HEK293 (cell line): ENCODE results near the gene SHMT2.

Experiments used
- CTCF ChIA-PET: fragments of 350-600 bp; formaldehyde crosslinking; extraction: SDS; loops from one replicate; lab custom pipeline; 2021; ENCODE audit warnings: antibody characterized with exemption; lab: Yijun Ruan, JAX
- POLR2A ChIA-PET: fragments of 300-600 bp; formaldehyde crosslinking; extraction: SDS; loops from one replicate; lab custom pipeline; 2020; ENCODE audit warnings: antibody characterized with exemption, inconsistent platforms; lab: Yijun Ruan, JAX
- H3K27ac ChIP-seq: fragments of 200-500 bp; sonication (Bioruptor generic); 2 replicates; pipeline ENCODE4 v1.5.1; 2014; ENCODE audit warnings: low read depth, low read length, control low read depth, inconsistent platforms; ENCODE audit errors: extremely low read depth
- H3K36me3 ChIP-seq, 2 experiments: fragments of 200-500 bp in 1 of 2; sonication (Bioruptor generic) in 1 of 2; 1 replicate in 1 of 2; 2 replicates in 1 of 2; pipeline ENCODE4 v1.5.1; 2014 to 2017; ENCODE audit warnings: inconsistent platforms in 2 of 2, low read length in 2 of 2; ENCODE audit not compliant: control insufficient read depth in 2 of 2, insufficient read depth in 1 of 2
- H3K4me1 ChIP-seq: fragments of 200-500 bp; sonication (Bioruptor generic); 2 replicates; pipeline ENCODE4 v1.5.1; 2014; ENCODE audit warnings: mild to moderate bottlenecking, low read length, inconsistent platforms; ENCODE audit not compliant: control insufficient read depth, insufficient read depth
- H3K4me3 ChIP-seq: 2 replicates; pipeline ENCODE4 v1.5.1; 2011; ENCODE audit warnings: low read depth, mild to moderate bottlenecking, control low read depth, low read length, moderate library complexity
- H3K9me3 ChIP-seq: fragments of 200-500 bp; sonication (Bioruptor generic); 2 replicates; pipeline ENCODE4 v1.5.1; 2014; ENCODE audit warnings: low read depth, low read length, inconsistent platforms; ENCODE audit not compliant: control insufficient read depth, insufficient read depth
- KLF1 ChIP-seq: fragments of 450-650 bp; formaldehyde crosslinking; IDR thresholded peaks from 2 replicates; pipeline ENCODE4 v1.5.1; 2016; ENCODE audit warnings: missing biosample characterization, missing genetic modification characterization
- KLF10 ChIP-seq: fragments of 450-650 bp; IDR thresholded peaks from 2 replicates; pipeline ENCODE4 v1.5.1; 2018; ENCODE audit warnings: missing biosample characterization, mild to moderate bottlenecking, missing genetic modification characterization
- KLF16 ChIP-seq: fragments of 450-650 bp; formaldehyde crosslinking; IDR thresholded peaks from 2 replicates; pipeline ENCODE4 v1.5.1; 2017; ENCODE audit warnings: missing biosample characterization, missing genetic modification characterization
- MYNN ChIP-seq: fragments of 450-650 bp; formaldehyde crosslinking; IDR thresholded peaks from 2 replicates; pipeline ENCODE4 v1.5.1; 2016; ENCODE audit warnings: missing biosample characterization, missing genetic modification characterization, borderline replicate concordance
- MZF1 ChIP-seq: fragments of 450-650 bp; formaldehyde crosslinking; IDR thresholded peaks from 2 replicates; pipeline ENCODE4 v1.5.1; 2017; ENCODE audit warnings: missing biosample characterization, missing genetic modification characterization, borderline replicate concordance
- RBAK ChIP-seq: fragments of 450-650 bp; formaldehyde crosslinking; IDR thresholded peaks from 2 replicates; pipeline ENCODE4 v1.5.1; 2016; ENCODE audit warnings: missing biosample characterization, missing genetic modification characterization
- SALL2 ChIP-seq: fragments of 450-650 bp; formaldehyde crosslinking; IDR thresholded peaks from 2 replicates; pipeline ENCODE4 v1.5.0; 2017; ENCODE audit warnings: missing biosample characterization, mild to moderate bottlenecking, missing genetic modification characterization, borderline replicate concordance
- SCRT1 ChIP-seq: fragments of 450-650 bp; formaldehyde crosslinking; IDR thresholded peaks from 2 replicates; pipeline ENCODE4 v1.5.1; 2016; ENCODE audit warnings: missing biosample characterization, missing genetic modification characterization, borderline replicate concordance
- SP3 ChIP-seq: fragments of 450-650 bp; formaldehyde crosslinking; IDR thresholded peaks from 2 replicates; pipeline ENCODE4 v1.5.1; 2016; ENCODE audit warnings: missing biosample characterization, missing genetic modification characterization
- YY1 ChIP-seq: fragments of 450-650 bp; formaldehyde crosslinking; IDR thresholded peaks from 2 replicates; pipeline ENCODE4 v1.5.1; 2018; ENCODE audit warnings: missing biosample characterization, missing genetic modification characterization
- ZBTB21 ChIP-seq: fragments of 450-650 bp; formaldehyde crosslinking; IDR thresholded peaks from 2 replicates; pipeline ENCODE4 v1.5.1; 2017; ENCODE audit warnings: missing biosample characterization, missing genetic modification characterization
- ZFP37 ChIP-seq: fragments of 450-650 bp; formaldehyde crosslinking; IDR thresholded peaks from 2 replicates; pipeline ENCODE4 v1.5.1; 2016; ENCODE audit warnings: missing biosample characterization, missing genetic modification characterization
- ZNF140 ChIP-seq: fragments of 450-650 bp; formaldehyde crosslinking; IDR thresholded peaks from 2 replicates; pipeline ENCODE4 v1.5.1; 2016; ENCODE audit warnings: missing biosample characterization, missing genetic modification characterization
- ZNF157 ChIP-seq: fragments of 450-650 bp; formaldehyde crosslinking; IDR thresholded peaks from 2 replicates; pipeline ENCODE4 v1.5.1; 2016; ENCODE audit warnings: missing biosample characterization, missing genetic modification characterization
- ZNF302 ChIP-seq: fragments of 450-650 bp; formaldehyde crosslinking; IDR thresholded peaks from 2 replicates; pipeline ENCODE4 v1.5.1; 2016; ENCODE audit warnings: missing biosample characterization, missing genetic modification characterization, low read depth
- ZNF350 ChIP-seq: fragments of 450-650 bp; formaldehyde crosslinking; IDR thresholded peaks from 2 replicates; pipeline ENCODE4 v1.5.0; 2017; ENCODE audit warnings: missing biosample characterization, mild to moderate bottlenecking, missing genetic modification characterization
- ZNF529 ChIP-seq: fragments of 450-650 bp; formaldehyde crosslinking; IDR thresholded peaks from 2 replicates; pipeline ENCODE4 v1.5.1; 2017; ENCODE audit warnings: missing genetic modification characterization, missing biosample characterization; ENCODE audit not compliant: insufficient replicate concordance
- ZNF555 ChIP-seq: fragments of 450-650 bp; formaldehyde crosslinking; conservative IDR thresholded peaks from 2 replicates; pipeline ENCODE4 v1.5.1; 2017; ENCODE audit warnings: missing biosample characterization, mild to moderate bottlenecking, missing genetic modification characterization, inconsistent platforms
- ZNF621 ChIP-seq: fragments of 450-650 bp; formaldehyde crosslinking; IDR thresholded peaks from 2 replicates; pipeline ENCODE4 v1.5.1; 2017; ENCODE audit warnings: missing biosample characterization, missing genetic modification characterization
- ZNF654 ChIP-seq: fragments of 450-650 bp; formaldehyde crosslinking; IDR thresholded peaks from 2 replicates; pipeline ENCODE4 v1.5.1; 2016; ENCODE audit warnings: low read depth, missing biosample characterization, missing genetic modification characterization
- ZNF664 ChIP-seq: fragments of 450-650 bp; formaldehyde crosslinking; IDR thresholded peaks from 2 replicates; pipeline ENCODE4 v1.5.1; 2016; ENCODE audit warnings: missing biosample characterization, missing genetic modification characterization
- ZNF701 ChIP-seq: fragments of 450-650 bp; formaldehyde crosslinking; IDR thresholded peaks from 2 replicates; pipeline ENCODE4 v1.5.1; 2016; ENCODE audit warnings: missing biosample characterization, missing genetic modification characterization
- ZNF776 ChIP-seq: fragments of 450-650 bp; formaldehyde crosslinking; IDR thresholded peaks from 2 replicates; pipeline ENCODE4 v1.5.0; 2017; ENCODE audit warnings: missing biosample characterization, missing genetic modification characterization, borderline replicate concordance
- ZNF785 ChIP-seq: fragments of 450-650 bp; formaldehyde crosslinking; IDR thresholded peaks from 2 replicates; pipeline ENCODE4 v1.5.1; 2016; ENCODE audit warnings: missing biosample characterization, missing genetic modification characterization
- TF ChIP-seq, protein P1 (sequence below): fragments of 450-650 bp; formaldehyde crosslinking; IDR thresholded peaks from 2 replicates; pipeline ENCODE4 v1.5.1; 2017; ENCODE audit warnings: missing biosample characterization, missing genetic modification characterization
- TF ChIP-seq, protein P2 (sequence below): fragments of 450-650 bp; formaldehyde crosslinking; IDR thresholded peaks from 2 replicates; pipeline ENCODE4 v1.5.1; 2017; ENCODE audit warnings: missing biosample characterization, missing genetic modification characterization

SHMT2 gene

DNA sequence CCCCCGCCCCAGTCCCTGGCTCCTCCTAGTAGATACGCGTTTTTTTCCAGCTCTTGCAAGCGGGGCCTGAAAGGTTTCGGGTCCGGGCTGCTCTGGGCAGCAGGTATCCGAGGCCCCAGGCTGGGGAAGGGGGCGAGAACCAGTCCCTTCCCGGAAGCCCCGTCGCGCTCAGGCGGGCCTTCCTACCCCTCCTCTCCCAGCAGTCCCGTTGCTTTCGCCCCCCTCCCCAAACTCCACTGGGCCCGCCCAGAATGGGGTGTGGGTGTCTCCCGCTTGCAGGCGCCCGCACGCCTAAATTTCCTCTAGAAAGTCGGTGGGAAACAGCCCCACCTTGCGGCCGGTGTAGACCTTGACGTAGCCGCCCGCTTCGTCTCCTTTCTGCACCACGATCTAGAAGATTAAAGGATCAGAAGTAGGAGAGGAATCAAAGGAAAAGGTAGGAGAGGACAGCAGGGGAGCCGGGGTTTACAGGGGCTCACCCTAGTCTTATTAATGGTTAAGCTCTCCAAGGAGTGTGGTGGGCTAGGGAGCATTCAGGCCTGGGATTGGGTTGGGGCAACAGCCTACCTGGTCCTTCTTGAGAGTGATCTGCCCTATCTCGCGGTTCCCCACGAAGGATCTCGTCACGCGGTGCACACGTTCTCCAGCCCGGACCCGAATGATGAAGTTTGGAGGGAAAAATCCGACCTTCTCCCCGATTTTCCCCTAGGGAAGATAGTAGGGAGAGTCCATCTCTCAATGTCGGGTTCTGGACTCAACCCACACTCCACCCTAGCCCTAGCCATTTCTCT lies 14.2 kb downstream of the SHMT2 start (continued):
- TF ChIP-seq ZNF654 (tag by site-specific recombination): peak; percentile 63
- peak; percentile 87 for TF ChIP-seq SP3 (tag by site-specific recombination)
- TF ChIP-seq, protein P1, sequence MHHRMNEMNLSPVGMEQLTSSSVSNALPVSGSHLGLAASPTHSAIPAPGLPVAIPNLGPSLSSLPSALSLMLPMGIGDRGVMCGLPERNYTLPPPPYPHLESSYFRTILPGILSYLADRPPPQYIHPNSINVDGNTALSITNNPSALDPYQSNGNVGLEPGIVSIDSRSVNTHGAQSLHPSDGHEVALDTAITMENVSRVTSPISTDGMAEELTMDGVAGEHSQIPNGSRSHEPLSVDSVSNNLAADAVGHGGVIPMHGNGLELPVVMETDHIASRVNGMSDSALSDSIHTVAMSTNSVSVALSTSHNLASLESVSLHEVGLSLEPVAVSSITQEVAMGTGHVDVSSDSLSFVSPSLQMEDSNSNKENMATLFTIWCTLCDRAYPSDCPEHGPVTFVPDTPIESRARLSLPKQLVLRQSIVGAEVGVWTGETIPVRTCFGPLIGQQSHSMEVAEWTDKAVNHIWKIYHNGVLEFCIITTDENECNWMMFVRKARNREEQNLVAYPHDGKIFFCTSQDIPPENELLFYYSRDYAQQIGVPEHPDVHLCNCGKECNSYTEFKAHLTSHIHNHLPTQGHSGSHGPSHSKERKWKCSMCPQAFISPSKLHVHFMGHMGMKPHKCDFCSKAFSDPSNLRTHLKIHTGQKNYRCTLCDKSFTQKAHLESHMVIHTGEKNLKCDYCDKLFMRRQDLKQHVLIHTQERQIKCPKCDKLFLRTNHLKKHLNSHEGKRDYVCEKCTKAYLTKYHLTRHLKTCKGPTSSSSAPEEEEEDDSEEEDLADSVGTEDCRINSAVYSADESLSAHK: no peak
- TF ChIP-seq MYNN: no peak
- TF ChIP-seq RBAK (tag by site-specific recombination): no peak
- TF ChIP-seq ZNF157 (tag by site-specific recombination): no peak
- no peak for TF ChIP-seq ZNF350 (tag by site-specific recombination)
- no peak for TF ChIP-seq SALL2 (tag by site-specific recombination)
- TF ChIP-seq ZNF529 (tag by site-specific recombination): no peak
- no peak for TF ChIP-seq ZNF555
- TF ChIP-seq ZNF664 (tag by site-specific recombination): peak; percentile 27; the same call in 1 of the 2 replicates
- no peak for TF ChIP-seq ZNF302
- no peak; the same call in 1 of the 2 replicates for TF ChIP-seq YY1

DNA sequence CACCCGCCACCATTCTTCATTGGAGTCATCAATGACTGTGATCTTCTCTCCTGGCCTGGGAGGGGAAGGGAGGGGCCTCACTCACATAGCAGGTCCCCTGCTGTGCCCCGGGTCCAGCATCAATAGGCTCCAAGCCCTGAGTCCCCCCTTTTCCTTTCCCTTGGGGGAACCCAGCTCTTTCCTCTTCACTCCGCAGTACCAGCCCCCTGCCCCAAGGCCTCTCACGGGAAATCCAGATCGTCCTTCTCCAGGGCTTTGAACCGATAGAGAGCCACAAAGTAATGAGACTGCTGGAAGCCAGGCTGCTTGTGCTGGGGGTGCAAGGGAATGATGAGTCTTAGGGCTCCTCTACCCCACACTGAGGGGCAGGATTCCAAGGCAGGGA lies 14.8 kb downstream of the SHMT2 start:
- Histone ChIP-seq H3K36me3 (no peaks in the 10 kb centered on the region; a peak in 1 of 3 replicates), H3K9me3 (no peaks in the 10 kb centered on the region), H3K27ac (no peak overlapping the region), H3K4me1 (0 out of 2 replicates have a peak, but pooled peaks cover 3% of the 10 kb centered on the region), H3K4me3 (no peak overlapping the region)
- ChIA-PET POLR2A (interaction anchor here (0.9 kb wide), 1 partner anchor 9 kb away, joined by 3 read pairs; no protein-coding TSS in a partner anchor), CTCF (interaction anchor here (0.5 to 23.3 kb wide), 16 partner anchors 8 to 586 kb away, joined by 3 to 628 read pairs (median 5); partner anchors contain the start of genes GLI1, INHBE, NXPH4 and SHMT2)
- no peak for TF ChIP-seq KLF1 (tag by site-specific recombination)
- TF ChIP-seq ZNF701 (tag by site-specific recombination): no peak
- TF ChIP-seq ZFP37: no peak
- TF ChIP-seq ZNF785 (tag by site-specific recombination): no peak
- no peak for TF ChIP-seq ZNF350 (tag by site-specific recombination)
- TF ChIP-seq, protein P2, sequence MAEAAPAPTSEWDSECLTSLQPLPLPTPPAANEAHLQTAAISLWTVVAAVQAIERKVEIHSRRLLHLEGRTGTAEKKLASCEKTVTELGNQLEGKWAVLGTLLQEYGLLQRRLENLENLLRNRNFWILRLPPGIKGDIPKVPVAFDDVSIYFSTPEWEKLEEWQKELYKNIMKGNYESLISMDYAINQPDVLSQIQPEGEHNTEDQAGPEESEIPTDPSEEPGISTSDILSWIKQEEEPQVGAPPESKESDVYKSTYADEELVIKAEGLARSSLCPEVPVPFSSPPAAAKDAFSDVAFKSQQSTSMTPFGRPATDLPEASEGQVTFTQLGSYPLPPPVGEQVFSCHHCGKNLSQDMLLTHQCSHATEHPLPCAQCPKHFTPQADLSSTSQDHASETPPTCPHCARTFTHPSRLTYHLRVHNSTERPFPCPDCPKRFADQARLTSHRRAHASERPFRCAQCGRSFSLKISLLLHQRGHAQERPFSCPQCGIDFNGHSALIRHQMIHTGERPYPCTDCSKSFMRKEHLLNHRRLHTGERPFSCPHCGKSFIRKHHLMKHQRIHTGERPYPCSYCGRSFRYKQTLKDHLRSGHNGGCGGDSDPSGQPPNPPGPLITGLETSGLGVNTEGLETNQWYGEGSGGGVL (tag by site-specific recombination): no peak
- no peak for TF ChIP-seq ZNF664 (tag by site-specific recombination)
- no peak for TF ChIP-seq KLF10 (tag by site-specific recombination)
- no peak for TF ChIP-seq ZNF621

DNA sequence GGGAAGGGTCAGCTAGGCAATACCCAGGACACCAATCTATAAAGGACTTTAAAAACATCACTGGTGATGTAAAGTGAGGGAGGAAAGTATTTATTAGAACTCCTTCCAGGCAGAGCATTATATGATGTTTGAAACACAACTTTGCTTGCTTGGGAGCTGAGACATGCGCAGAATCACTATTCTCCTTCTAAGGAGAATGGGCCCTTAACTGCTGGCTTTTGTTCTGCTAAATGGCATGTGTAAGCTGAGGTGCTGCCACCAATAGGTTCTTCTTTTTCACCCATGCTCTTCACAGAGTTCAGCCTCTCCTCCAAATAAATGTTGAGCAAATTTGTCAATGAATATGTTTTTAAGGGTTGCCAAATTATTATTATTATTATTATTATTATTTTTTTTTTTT lies 17.5 kb downstream of the SHMT2 start:
- Histone ChIP-seq H3K9me3 (no peaks in the 10 kb centered on the region), H3K4me1 (0 out of 2 replicates have a peak, but pooled peaks cover 4% of the 10 kb centered on the region), H3K27ac (no peak overlapping the region), H3K4me3 (no peak overlapping the region), H3K36me3 (no peaks in the 10 kb centered on the region; a peak in 1 of 3 replicates)
- no peak for TF ChIP-seq ZBTB21
- no peak for TF ChIP-seq ZNF140 (tag by site-specific recombination)
- TF ChIP-seq KLF16: no peak
- no peak for TF ChIP-seq SCRT1 (tag by site-specific recombination)
- no peak for TF ChIP-seq ZNF776 (tag by site-specific recombination)
- no peak for TF ChIP-seq MZF1 (tag by site-specific recombination)
- ChIA-PET CTCF (interaction anchor here (0.6 to 23.3 kb wide), 9 partner anchors 10 to 207 kb away, joined by 3 to 628 read pairs (median 4); partner anchors contain the start of genes INHBE and NXPH4), POLR2A (no interaction called here)
